HG03095 (cell line): ENCODE results near the gene HOXD8.

Experiments
- ATAC-seq: cut with Tn5 transposase; IDR thresholded peaks from one replicate; pipeline ENCODE4 v1.9.1; 2021; ENCODE audit warnings: moderate library complexity; ENCODE audit not compliant: unreplicated experiment

The HOXD8 gene

DNA sequence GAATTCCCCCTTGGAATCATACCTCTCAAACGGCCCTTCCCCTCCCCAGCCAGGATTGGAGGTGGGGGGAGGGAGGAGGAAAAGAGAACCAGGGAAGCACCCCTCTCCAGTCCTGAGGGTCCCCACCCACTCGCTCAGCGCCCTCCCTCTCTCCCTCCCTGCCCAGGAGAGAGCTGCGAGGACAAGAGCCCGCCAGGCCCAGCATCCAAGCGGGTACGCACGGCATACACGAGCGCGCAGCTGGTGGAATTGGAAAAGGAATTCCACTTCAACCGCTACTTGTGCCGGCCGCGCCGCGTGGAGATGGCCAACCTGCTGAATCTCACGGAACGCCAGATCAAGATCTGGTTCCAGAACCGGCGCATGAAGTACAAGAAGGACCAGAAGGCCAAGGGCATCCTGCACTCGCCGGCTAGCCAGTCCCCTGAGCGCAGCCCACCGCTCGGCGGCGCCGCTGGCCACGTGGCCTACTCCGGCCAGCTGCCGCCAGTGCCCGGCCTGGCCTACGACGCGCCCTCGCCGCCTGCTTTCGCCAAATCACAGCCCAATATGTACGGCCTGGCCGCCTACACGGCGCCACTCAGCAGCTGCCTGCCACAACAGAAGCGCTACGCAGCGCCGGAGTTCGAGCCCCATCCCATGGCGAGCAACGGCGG is 42.0 kb downstream of the HOXD8 start:
- no peak for ATAC-seq

- no peak for ATAC-seq
Observed at GRCh38 chr2:176172007-176172894, 42.7 kb downstream of the HOXD8 start.

GRCh38 chr2:176172895-176173566 is 43.5 kb downstream of the HOXD8 start:
- ATAC-seq = no peak

DNA sequence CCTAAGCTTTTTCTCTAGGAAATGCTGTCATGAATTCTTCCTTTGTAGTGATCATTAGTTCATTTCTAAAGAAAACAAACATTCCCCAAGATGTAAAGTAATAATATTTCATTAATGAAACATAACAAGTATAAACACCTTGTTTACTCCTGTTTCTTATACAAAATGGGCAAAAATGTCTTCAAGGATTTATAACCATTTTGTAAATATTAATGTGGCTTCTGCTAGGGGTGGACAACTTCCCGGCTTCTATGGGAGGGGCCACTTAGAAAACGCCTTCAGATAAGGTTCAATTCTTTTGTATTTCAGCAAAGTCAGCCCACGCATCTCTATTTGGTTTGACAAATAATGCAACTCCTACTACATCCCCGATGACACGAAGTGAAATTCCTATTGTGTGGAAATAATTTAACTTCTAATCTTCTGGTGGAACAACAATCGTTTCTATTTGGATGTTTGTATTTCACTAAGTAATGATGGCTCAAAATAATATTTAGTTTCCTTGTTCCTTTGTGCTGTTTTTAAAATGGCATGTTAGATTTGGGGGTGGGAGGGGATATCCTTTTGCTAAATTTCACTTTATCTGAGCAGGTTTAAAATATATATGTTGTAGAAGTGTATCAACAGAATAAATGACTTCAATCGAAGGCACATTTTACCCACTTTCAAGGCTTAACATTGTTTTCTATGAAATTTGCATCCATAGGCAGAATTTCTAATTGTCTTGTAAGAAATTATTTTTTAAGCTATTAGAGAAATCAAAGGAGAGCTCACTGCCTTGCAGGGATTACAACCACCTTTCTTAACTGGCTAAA is 44.3 kb downstream of the HOXD8 start:
- no peak for ATAC-seq

- ATAC-seq = no peak
Observed at GRCh38 chr2:176174382-176174823, 44.9 kb downstream of the HOXD8 start.

DNA sequence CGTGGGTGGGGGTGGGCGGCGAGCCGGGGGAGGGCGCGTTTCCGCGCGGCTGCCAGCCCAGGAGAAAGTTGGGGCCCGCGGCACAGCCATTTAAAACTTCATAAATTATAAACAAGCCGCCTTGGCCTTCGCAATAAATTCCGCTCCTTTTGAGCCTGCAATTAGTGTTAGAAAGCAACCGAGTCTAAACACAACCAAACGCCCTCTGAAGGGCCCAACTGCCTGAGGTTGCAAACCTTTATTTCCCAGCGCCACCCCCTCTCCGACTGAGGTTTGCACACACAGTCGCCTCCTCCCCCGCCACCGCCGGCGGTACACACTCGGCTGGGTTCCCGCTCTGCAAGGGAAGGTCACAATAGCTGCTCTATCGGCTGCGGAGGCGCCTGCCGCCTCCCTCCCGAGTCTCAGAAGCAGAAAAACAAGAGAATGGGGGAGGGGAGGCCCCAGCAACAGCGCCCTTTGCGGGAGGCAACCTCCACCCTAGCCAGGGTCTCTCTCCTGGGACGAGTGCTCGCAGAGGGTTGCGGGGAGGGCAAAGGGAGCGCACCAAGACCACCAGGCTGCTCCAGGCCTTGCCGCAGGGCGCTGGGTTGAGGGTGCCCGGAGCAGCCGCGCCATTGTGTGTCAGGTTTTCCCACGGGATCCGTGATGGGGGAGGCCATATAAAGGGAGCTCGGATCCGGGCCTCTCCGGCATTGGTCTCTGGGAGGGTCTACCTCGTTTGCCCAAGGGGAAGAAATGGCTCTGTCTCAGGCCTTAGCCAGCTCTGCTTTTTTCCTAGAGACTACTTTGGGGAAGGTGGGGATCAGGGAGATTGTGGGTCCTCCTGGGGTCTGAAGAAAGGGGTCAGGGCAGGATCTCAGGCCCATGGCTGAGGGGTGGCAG is 45.6 kb downstream of the HOXD8 start:
- no peak for ATAC-seq

- no peak for ATAC-seq
Observed at GRCh38 chr2:176175709-176176607, 46.5 kb downstream of the HOXD8 start.

- ATAC-seq = no peak
Observed at GRCh38 chr2:176177580-176178037, 48.1 kb downstream of the HOXD8 start.

DNA sequence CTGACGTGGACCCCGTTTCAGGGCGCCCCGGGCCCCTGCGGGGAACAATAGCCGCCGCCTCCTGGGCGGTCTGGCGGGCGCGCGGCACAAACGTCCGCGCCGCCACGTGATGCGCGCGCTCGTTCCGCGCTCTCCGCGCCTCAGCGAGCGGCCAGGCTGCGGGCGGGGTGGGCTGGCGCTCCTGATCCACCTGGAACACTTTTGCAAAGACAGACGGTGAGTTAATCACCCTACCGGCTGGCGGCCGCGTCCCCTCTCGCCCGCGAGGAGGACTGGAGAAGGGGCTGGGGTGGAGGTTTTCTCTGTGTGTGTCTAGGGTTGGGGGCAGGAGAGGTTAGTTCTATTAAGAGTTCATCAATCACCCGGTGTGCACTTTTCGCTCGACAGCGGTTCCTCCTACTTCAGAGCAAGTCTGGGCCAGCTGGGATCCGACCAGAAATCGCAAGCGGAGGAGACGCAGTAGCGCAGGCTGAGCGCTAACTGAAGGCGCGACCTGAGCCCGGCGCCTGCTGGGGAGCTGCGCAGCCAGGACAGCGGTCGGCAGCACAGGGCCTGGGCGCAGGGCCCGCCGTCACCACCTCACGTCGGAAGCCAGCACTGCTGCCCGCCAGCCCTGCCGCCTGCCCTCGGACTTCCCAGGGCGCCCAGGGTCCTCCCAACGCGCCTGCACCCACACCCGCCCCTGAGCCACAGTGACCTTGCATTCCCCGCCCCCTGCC is 48.7 kb downstream of the HOXD8 start:
- ATAC-seq = no peak

- ATAC-seq = no peak
Observed at GRCh38 chr2:176178757-176179295, 49.3 kb downstream of the HOXD8 start.

- ATAC-seq = no peak
Observed at GRCh38 chr2:176181551-176181950, 52.0 kb downstream of the HOXD8 start.
